Mucosa of rectum (tissue), 2 donors: Measurements from ENCODE around the gene DAPK1.
A peak's percentile ranks its signal among the peaks of the same experiment; 100 is the strongest.

Experiments used
- H3K27ac ChIP-seq, 2 donors: one replicate each; pipeline ENCODE4 v1.7.0; 2013; ENCODE audit warnings: inconsistent platforms in 2 of 2, low read depth in 2 of 2, low read length in 2 of 2
- H3K27me3 ChIP-seq, 2 donors: one replicate each; pipeline ENCODE4 v1.7.0; 2013; ENCODE audit warnings: low read length in 2 of 2; ENCODE audit not compliant: control insufficient read depth in 2 of 2, insufficient read depth in 2 of 2
- H3K36me3 ChIP-seq, 2 donors: one replicate each; pipeline ENCODE4 v1.7.0; 2013; ENCODE audit warnings: low read length in 2 of 2; ENCODE audit not compliant: control insufficient read depth in 2 of 2, insufficient read depth in 2 of 2
- H3K4me1 ChIP-seq, 2 donors: one replicate each; pipeline ENCODE4 v1.7.0; 2013; ENCODE audit warnings: low read length in 2 of 2, mild to moderate bottlenecking in 1 of 2; ENCODE audit not compliant: control insufficient read depth in 2 of 2, insufficient read depth in 2 of 2
- H3K4me3 ChIP-seq, 2 donors: one replicate each; pipeline ENCODE4 v1.7.0; 2013; ENCODE audit warnings: low read length in 2 of 2
- H3K9ac ChIP-seq, 2 donors: one replicate each; pipeline ENCODE4 v1.7.0; 2013; ENCODE audit warnings: low read length in 2 of 2, low read depth in 1 of 2, mild to moderate bottlenecking in 1 of 2
- H3K9me3 ChIP-seq, 2 donors: one replicate each; pipeline ENCODE4 v1.7.0; 2013; ENCODE audit warnings: low read length in 2 of 2; ENCODE audit not compliant: control insufficient read depth in 2 of 2
- donor health status: healthy.
- donor health status: Normal muscosa, but diverticular disease.

DAPK1 gene

DNA sequence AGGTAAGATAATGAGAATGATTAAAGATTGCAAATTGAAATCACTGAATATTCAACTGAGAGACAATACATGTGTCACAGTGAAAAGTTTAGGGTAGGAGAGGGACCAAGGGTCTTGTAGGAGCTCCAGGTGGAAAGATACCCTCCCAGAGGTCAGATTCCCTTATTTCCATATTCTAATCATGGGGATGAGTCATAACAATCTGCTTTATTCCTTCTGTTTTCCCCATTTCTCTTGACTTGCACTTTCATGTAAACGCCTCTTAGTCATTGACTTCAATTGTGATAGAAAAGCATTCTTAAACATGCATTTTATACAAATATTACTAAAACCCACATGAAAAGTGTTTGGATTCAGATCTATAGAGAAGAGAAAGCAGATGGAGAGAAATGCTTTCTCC lies 147.0 kb downstream of the DAPK1 start:
- Histone ChIP-seq H3K9ac (no peak overlapping the region), H3K4me3 (no peak overlapping the region), H3K9me3 (no peaks in the 10 kb centered on the region), H3K27ac (no peak overlapping the region), H3K27me3 (no peaks in the 10 kb centered on the region), H3K4me1 (no peaks in the 10 kb centered on the region), H3K36me3 (peaks cover 4 to 12% of the 10 kb centered on the region in 2 donors)

- peaks cover 7 to 8% of the 10 kb centered on the region in 2 donors for H3K36me3 ChIP-seq
- H3K4me3 ChIP-seq, result no peak overlapping the region
- no peak overlapping the region for H3K9ac ChIP-seq
- H3K4me1 ChIP-seq, result no peaks in the 10 kb centered on the region
- H3K9me3 ChIP-seq, result no peaks in the 10 kb centered on the region
- H3K27me3 ChIP-seq, result no peaks in the 10 kb centered on the region
- no peak overlapping the region for H3K27ac ChIP-seq
Measured at GRCh38 chr9:87646546-87646945, 148.9 kb downstream of the DAPK1 start.

- H3K27me3 ChIP-seq, result no peaks in the 10 kb centered on the region
- H3K4me3 ChIP-seq, result no peak overlapping the region
- peaks cover 7 to 8% of the 10 kb centered on the region in 2 donors for H3K36me3 ChIP-seq
- no peaks in the 10 kb centered on the region for H3K4me1 ChIP-seq
- H3K27ac ChIP-seq, result no peak overlapping the region
- no peak overlapping the region for H3K9ac ChIP-seq
- H3K9me3 ChIP-seq, result no peaks in the 10 kb centered on the region
Measured at GRCh38 chr9:87647114-87647513, 149.4 kb downstream of the DAPK1 start.

DNA sequence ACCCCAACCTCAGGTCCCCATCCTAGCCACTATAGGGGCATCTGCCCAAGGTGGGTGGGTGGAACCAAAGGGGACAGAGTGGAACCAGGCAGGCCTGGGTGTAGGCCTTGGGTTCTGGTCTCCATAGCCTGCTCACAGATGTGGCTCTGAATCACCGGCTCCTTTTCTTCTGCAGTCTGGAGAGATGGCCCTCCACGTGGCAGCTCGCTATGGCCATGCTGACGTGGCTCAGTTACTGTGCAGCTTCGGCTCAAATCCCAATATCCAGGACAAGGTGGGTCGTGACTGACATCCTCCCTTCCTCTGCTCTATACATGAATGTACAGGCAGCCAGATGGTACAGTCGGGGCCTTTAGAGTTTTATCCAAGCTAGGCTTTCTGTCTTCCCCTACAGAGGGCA lies 150.9 kb downstream of the DAPK1 start:
- Histone ChIP-seq H3K4me1 (no peaks in the 10 kb centered on the region), H3K4me3 (no peak overlapping the region), H3K27me3 (no peaks in the 10 kb centered on the region), H3K36me3 (peaks cover 7 to 8% of the 10 kb centered on the region in 2 donors), H3K27ac (no peak overlapping the region), H3K9ac (no peak overlapping the region), H3K9me3 (no peaks in the 10 kb centered on the region)

DNA sequence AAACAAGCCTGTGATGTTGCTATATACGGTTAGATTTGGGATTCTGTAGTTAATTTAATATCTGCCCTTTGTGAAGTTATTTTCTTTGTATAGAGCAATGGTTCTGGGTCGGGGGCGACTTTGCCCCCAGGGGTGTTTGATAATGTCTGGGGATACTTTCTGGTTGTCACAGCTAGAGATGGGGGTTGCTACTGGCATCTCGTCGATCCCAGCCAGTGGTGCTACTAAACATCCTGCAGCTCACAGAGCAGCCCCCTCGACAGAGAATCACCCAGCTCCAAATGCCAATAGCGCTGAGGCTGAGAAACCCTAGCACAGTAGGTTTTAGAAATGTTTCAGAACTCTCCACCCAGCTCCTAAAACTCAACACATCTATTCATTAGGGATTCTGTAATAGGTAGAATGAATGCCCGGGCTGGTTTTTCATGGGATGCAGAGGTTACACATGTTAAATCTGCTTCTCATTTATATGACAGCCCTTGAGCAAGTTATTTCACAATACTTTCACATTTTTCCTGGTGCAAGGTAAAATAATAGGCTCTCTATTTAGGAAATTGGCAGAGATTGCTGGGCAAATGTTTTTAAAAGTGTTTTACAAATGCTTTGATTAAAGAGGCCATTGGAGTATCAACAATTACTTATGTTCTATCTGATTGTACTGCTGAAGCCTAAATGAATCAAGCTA lies 153.1 kb downstream of the DAPK1 start:
- H3K4me1 ChIP-seq, result no peaks in the 10 kb centered on the region
- H3K27me3 ChIP-seq, result no peaks in the 10 kb centered on the region
- no peak overlapping the region for H3K27ac ChIP-seq
- H3K9me3 ChIP-seq, result no peaks in the 10 kb centered on the region
- no peak overlapping the region for H3K4me3 ChIP-seq
- no peak overlapping the region for H3K9ac ChIP-seq
- peaks cover 6 to 12% of the 10 kb centered on the region in 2 donors for H3K36me3 ChIP-seq

- no peak overlapping the region for H3K4me3 ChIP-seq
- H3K27ac ChIP-seq, result no peak overlapping the region
- no peaks in the 10 kb centered on the region for H3K9me3 ChIP-seq
- no peak overlapping the region for H3K9ac ChIP-seq
- H3K4me1 ChIP-seq, result no peaks in the 10 kb centered on the region
- H3K27me3 ChIP-seq, result no peaks in the 10 kb centered on the region
- peaks cover 3 to 12% of the 10 kb centered on the region in 2 donors for H3K36me3 ChIP-seq
Measured at GRCh38 chr9:87651431-87651830, 153.8 kb downstream of the DAPK1 start.

- H3K9ac ChIP-seq, result no peak overlapping the region
- no peak overlapping the region for H3K4me3 ChIP-seq
- no peaks in the 10 kb centered on the region for H3K9me3 ChIP-seq
- H3K27ac ChIP-seq, result no peak overlapping the region
- no peaks in the 10 kb centered on the region for H3K27me3 ChIP-seq
- peaks cover 3 to 12% of the 10 kb centered on the region in 2 donors for H3K36me3 ChIP-seq
- no peaks in the 10 kb centered on the region for H3K4me1 ChIP-seq
Measured at GRCh38 chr9:87653941-87654340, 156.3 kb downstream of the DAPK1 start.

DNA sequence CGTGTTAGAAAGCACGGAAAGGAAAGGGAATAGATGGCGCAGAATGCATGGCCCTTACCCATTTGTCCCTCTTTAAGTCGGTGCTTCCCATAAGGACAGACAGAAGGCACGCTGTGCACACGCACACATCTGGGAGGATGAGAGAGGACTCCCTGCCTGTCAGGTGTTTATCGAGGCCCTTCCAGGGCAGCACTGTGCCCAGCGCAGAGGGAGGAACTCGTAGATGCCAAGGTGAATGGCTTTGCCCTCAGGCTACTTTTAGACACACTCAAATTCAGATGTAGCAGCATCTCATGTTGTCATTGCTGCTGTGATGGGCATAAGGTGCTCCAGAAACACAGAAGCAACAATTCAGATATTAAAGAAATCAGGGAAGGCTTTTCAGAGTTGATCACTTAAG lies 158.1 kb downstream of the DAPK1 start:
- no peak overlapping the region for H3K4me3 ChIP-seq
- H3K4me1 ChIP-seq, result no peaks in the 10 kb centered on the region
- peaks cover 3 to 4% of the 10 kb centered on the region in 2 donors for H3K36me3 ChIP-seq
- no peak overlapping the region for H3K9ac ChIP-seq
- no peaks in the 10 kb centered on the region for H3K27me3 ChIP-seq
- no peak overlapping the region for H3K27ac ChIP-seq
- H3K9me3 ChIP-seq, result no peaks in the 10 kb centered on the region

GRCh38 chr9:87656485-87656884 lies 158.8 kb downstream of the DAPK1 start:
- Histone ChIP-seq H3K27ac (no peak overlapping the region), H3K9ac (no peak overlapping the region)

GRCh38 chr9:87657190-87657589 lies 159.5 kb downstream of the DAPK1 start:
- Histone ChIP-seq H3K27me3 (no peaks in the 10 kb centered on the region), H3K4me3 (no peak overlapping the region), H3K36me3 (peaks cover 0 to 4% of the 10 kb centered on the region in 2 donors), H3K4me1 (no peaks in the 10 kb centered on the region), H3K9me3 (no peaks in the 10 kb centered on the region), H3K27ac (peak overlapping the region in 1 of 2 donors; percentile 4), H3K9ac (no peak overlapping the region)

More at GRCh38 chr9:87656485-87656884, 158.8 kb downstream of the DAPK1 start:
- H3K36me3 ChIP-seq, result peaks cover under 1 to 4% of the 10 kb centered on the region in 2 donors
- H3K4me1 ChIP-seq, result no peaks in the 10 kb centered on the region
- no peaks in the 10 kb centered on the region for H3K27me3 ChIP-seq
- H3K9me3 ChIP-seq, result no peaks in the 10 kb centered on the region
- no peak overlapping the region for H3K4me3 ChIP-seq
